HEK293 (cell line): ENCODE data around the gene ATG4B.

ENCODE experiments used
- CTCF ChIA-PET: fragments of 350-600 bp; formaldehyde crosslinking; extraction: SDS; loops from one replicate; lab custom pipeline; 2021; ENCODE audit warnings: antibody characterized with exemption; lab: Yijun Ruan, JAX
- POLR2A ChIA-PET: fragments of 300-600 bp; formaldehyde crosslinking; extraction: SDS; loops from one replicate; lab custom pipeline; 2020; ENCODE audit warnings: antibody characterized with exemption, inconsistent platforms; lab: Yijun Ruan, JAX
- H3K27ac ChIP-seq: fragments of 200-500 bp; sonication (Bioruptor generic); 2 replicates; pipeline ENCODE4 v1.5.1; 2014; ENCODE audit warnings: low read depth, low read length, control low read depth, inconsistent platforms; ENCODE audit errors: extremely low read depth
- H3K36me3 ChIP-seq, 2 experiments: fragments of 200-500 bp in 1 of 2; sonication (Bioruptor generic) in 1 of 2; 1 replicate in 1 of 2; 2 replicates in 1 of 2; pipeline ENCODE4 v1.5.1; 2014 to 2017; ENCODE audit warnings: inconsistent platforms in 2 of 2, low read length in 2 of 2; ENCODE audit not compliant: control insufficient read depth in 2 of 2, insufficient read depth in 1 of 2
- H3K4me1 ChIP-seq: fragments of 200-500 bp; sonication (Bioruptor generic); 2 replicates; pipeline ENCODE4 v1.5.1; 2014; ENCODE audit warnings: mild to moderate bottlenecking, low read length, inconsistent platforms; ENCODE audit not compliant: control insufficient read depth, insufficient read depth
- H3K4me3 ChIP-seq: 2 replicates; pipeline ENCODE4 v1.5.1; 2011; ENCODE audit warnings: low read depth, mild to moderate bottlenecking, control low read depth, low read length, moderate library complexity
- H3K9me3 ChIP-seq: fragments of 200-500 bp; sonication (Bioruptor generic); 2 replicates; pipeline ENCODE4 v1.5.1; 2014; ENCODE audit warnings: low read depth, low read length, inconsistent platforms; ENCODE audit not compliant: control insufficient read depth, insufficient read depth
- MEIS1 ChIP-seq: sonication (generic); formaldehyde crosslinking; IDR thresholded peaks from 2 replicates; pipeline ENCODE4 v1.8.1; 2022; ENCODE audit warnings: missing genetic modification reagents, mild to moderate bottlenecking, borderline replicate concordance
- ZEB2 ChIP-seq: fragments of 450-650 bp; formaldehyde crosslinking; IDR thresholded peaks from 2 replicates; pipeline ENCODE4 v1.5.1; 2016; ENCODE audit warnings: missing biosample characterization, missing genetic modification characterization
- ZNF10 ChIP-seq: fragments of 450-650 bp; formaldehyde crosslinking; IDR thresholded peaks from 2 replicates; pipeline ENCODE4 v1.5.1; 2017; ENCODE audit warnings: missing biosample characterization, missing genetic modification characterization
- ZNF132 ChIP-seq: fragments of 450-650 bp; formaldehyde crosslinking; IDR thresholded peaks from 2 replicates; pipeline ENCODE4 v1.5.1; 2017; ENCODE audit warnings: missing biosample characterization, missing genetic modification characterization, borderline replicate concordance
- ZNF175 ChIP-seq: fragments of 450-650 bp; formaldehyde crosslinking; IDR thresholded peaks from 2 replicates; pipeline ENCODE4 v1.5.1; 2016; ENCODE audit warnings: missing biosample characterization, missing genetic modification characterization
- ZNF214 ChIP-seq: fragments of 450-650 bp; formaldehyde crosslinking; IDR thresholded peaks from 2 replicates; pipeline ENCODE4 v1.5.1; 2017; ENCODE audit warnings: missing biosample characterization, mild to moderate bottlenecking, missing genetic modification characterization, borderline replicate concordance
- ZNF274 ChIP-seq, 2 experiments: fragments of 200-500 bp in 1 of 2; fragments of 450-650 bp in 1 of 2; sonication (Bioruptor generic) in 1 of 2; formaldehyde crosslinking in 1 of 2; IDR thresholded peaks; 2 replicates each; pipeline versions ENCODE4 v1.5.1 to v1.6.1; 2014 to 2016; ENCODE audit warnings: borderline replicate concordance in 1 of 2, inconsistent platforms in 1 of 2, low read length in 1 of 2, missing biosample characterization in 1 of 2, missing genetic modification characterization in 1 of 2
- ZNF391 ChIP-seq: fragments of 450-650 bp; formaldehyde crosslinking; IDR thresholded peaks from 2 replicates; pipeline ENCODE4 v1.5.1; 2016; ENCODE audit warnings: low read depth, missing biosample characterization, missing genetic modification characterization, borderline replicate concordance
- ZNF76 ChIP-seq: fragments of 450-650 bp; formaldehyde crosslinking; IDR thresholded peaks from 2 replicates; pipeline ENCODE4; 2016; ENCODE audit warnings: low read depth, missing biosample characterization, missing genetic modification characterization, borderline replicate concordance
- ZNF776 ChIP-seq: fragments of 450-650 bp; formaldehyde crosslinking; IDR thresholded peaks from 2 replicates; pipeline ENCODE4 v1.5.0; 2017; ENCODE audit warnings: missing biosample characterization, missing genetic modification characterization, borderline replicate concordance
- ZSCAN23 ChIP-seq: fragments of 450-650 bp; formaldehyde crosslinking; IDR thresholded peaks from 2 replicates; pipeline ENCODE4 v1.5.1; 2016; ENCODE audit warnings: missing biosample characterization, missing genetic modification characterization
- TF ChIP-seq, protein P1 (sequence below): fragments of 450-650 bp; formaldehyde crosslinking; IDR thresholded peaks from 2 replicates; pipeline ENCODE4 v1.5.1; 2016; ENCODE audit warnings: missing biosample characterization, missing genetic modification characterization, borderline replicate concordance
- TF ChIP-seq, protein P2 (sequence below): fragments of 450-650 bp; formaldehyde crosslinking; IDR thresholded peaks from 2 replicates; pipeline ENCODE4 v1.5.1; 2016; ENCODE audit warnings: missing biosample characterization, missing genetic modification characterization, borderline replicate concordance

ATG4B gene

GRCh38 chr2:241665731-241666440, 28.4 kb downstream of the ATG4B start:
- Histone ChIP-seq H3K4me3 (no peak overlapping the region), H3K36me3 (peaks cover 0 to 58% of the 10 kb centered on the region in 2 experiments; a peak in 2 of 3 replicates), H3K27ac (no peak overlapping the region), H3K4me1 (no peaks in the 10 kb centered on the region; the same call in 1 of the 2 replicates), H3K9me3 (no peaks in the 10 kb centered on the region)
- POLR2A ChIA-PET = interaction anchor here (1.5 kb wide), 1 partner anchor 21 kb away, joined by 4 read pairs; the partner anchor contains the start of gene DTYMK
- TF ChIP-seq ZNF214 (tag by site-specific recombination) (no peak), ZNF175 (tag by site-specific recombination) (no peak), ZNF132 (tag by site-specific recombination) (no peak), ZEB2 (tag by site-specific recombination) (peak; percentile 41; the same call in 1 of the 2 replicates), ZSCAN23 (tag by site-specific recombination) (no peak), MEIS1 (CRISPR knock-in tag) (no peak), ZNF274 (IDR thresholded peaks at IDR 0.05; ENCODE audit: low read length) (no peak), ZNF274 (tag by site-specific recombination; IDR thresholded peaks at IDR 0.05; ENCODE audit: borderline replicate concordance) (no peak)
- TF ChIP-seq, protein P1, sequence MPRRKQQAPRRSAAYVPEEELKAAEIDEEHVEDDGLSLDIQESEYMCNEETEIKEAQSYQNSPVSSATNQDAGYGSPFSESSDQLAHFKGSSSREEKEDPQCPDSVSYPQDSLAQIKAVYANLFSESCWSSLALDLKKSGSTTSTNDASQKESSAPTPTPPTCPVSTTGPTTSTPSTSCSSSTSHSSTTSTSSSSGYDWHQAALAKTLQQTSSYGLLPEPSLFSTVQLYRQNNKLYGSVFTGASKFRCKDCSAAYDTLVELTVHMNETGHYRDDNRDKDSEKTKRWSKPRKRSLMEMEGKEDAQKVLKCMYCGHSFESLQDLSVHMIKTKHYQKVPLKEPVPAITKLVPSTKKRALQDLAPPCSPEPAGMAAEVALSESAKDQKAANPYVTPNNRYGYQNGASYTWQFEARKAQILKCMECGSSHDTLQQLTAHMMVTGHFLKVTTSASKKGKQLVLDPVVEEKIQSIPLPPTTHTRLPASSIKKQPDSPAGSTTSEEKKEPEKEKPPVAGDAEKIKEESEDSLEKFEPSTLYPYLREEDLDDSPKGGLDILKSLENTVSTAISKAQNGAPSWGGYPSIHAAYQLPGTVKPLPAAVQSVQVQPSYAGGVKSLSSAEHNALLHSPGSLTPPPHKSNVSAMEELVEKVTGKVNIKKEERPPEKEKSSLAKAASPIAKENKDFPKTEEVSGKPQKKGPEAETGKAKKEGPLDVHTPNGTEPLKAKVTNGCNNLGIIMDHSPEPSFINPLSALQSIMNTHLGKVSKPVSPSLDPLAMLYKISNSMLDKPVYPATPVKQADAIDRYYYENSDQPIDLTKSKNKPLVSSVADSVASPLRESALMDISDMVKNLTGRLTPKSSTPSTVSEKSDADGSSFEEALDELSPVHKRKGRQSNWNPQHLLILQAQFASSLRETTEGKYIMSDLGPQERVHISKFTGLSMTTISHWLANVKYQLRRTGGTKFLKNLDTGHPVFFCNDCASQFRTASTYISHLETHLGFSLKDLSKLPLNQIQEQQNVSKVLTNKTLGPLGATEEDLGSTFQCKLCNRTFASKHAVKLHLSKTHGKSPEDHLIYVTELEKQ = peak; percentile 58; the same call in 1 of the 2 replicates
- TF ChIP-seq, protein P2, sequence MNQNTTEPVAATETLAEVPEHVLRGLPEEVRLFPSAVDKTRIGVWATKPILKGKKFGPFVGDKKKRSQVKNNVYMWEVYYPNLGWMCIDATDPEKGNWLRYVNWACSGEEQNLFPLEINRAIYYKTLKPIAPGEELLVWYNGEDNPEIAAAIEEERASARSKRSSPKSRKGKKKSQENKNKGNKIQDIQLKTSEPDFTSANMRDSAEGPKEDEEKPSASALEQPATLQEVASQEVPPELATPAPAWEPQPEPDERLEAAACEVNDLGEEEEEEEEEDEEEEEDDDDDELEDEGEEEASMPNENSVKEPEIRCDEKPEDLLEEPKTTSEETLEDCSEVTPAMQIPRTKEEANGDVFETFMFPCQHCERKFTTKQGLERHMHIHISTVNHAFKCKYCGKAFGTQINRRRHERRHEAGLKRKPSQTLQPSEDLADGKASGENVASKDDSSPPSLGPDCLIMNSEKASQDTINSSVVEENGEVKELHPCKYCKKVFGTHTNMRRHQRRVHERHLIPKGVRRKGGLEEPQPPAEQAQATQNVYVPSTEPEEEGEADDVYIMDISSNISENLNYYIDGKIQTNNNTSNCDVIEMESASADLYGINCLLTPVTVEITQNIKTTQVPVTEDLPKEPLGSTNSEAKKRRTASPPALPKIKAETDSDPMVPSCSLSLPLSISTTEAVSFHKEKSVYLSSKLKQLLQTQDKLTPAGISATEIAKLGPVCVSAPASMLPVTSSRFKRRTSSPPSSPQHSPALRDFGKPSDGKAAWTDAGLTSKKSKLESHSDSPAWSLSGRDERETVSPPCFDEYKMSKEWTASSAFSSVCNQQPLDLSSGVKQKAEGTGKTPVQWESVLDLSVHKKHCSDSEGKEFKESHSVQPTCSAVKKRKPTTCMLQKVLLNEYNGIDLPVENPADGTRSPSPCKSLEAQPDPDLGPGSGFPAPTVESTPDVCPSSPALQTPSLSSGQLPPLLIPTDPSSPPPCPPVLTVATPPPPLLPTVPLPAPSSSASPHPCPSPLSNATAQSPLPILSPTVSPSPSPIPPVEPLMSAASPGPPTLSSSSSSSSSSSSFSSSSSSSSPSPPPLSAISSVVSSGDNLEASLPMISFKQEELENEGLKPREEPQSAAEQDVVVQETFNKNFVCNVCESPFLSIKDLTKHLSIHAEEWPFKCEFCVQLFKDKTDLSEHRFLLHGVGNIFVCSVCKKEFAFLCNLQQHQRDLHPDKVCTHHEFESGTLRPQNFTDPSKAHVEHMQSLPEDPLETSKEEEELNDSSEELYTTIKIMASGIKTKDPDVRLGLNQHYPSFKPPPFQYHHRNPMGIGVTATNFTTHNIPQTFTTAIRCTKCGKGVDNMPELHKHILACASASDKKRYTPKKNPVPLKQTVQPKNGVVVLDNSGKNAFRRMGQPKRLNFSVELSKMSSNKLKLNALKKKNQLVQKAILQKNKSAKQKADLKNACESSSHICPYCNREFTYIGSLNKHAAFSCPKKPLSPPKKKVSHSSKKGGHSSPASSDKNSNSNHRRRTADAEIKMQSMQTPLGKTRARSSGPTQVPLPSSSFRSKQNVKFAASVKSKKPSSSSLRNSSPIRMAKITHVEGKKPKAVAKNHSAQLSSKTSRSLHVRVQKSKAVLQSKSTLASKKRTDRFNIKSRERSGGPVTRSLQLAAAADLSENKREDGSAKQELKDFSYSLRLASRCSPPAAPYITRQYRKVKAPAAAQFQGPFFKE (tag by site-specific recombination) = no peak
- CTCF ChIA-PET = interaction anchor here (0.8 to 2.2 kb wide), 5 partner anchors 13 to 434 kb away, joined by 3 to 15 read pairs (median 4); no protein-coding TSS in a partner anchor

DNA sequence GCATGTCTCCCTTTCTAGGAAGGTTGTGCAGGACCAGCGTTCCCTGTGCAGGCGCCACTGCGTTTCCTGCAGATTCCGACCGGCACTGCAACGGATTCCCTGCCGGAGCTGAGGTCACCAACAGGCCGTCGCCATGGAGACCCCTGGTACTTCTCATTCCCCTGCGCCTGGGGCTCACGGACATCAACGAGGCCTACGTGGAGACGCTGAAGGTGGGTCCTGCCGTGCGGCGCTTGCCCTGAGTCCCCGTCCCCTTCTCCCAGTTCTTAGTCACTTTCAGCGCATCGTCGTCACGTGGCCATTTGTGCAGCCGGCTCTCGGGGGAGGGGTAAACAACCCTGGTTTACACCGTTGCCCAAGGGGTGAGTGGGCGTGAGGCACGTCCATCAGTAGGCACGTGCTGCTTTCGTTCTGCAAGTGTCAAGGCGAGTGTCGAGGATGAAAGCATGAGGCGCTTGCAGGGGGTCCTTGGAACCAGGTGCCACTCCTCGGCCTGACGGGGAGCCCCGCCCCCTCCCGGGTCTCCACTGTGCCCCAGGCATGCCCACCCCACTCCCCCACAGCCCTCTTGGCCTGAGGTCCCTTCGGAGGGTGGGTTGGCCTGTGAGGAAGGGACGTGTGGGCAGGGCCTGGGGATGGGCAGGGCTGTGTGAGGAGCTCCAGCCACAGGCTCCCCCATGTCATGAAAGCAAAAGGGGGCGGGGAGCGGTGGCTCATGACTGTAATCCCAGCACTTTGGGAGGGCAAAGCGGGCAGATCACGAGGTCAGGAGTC, 29.3 kb downstream of the ATG4B start:
- ChIA-PET POLR2A (interaction anchor here (0.6 kb wide), 1 partner anchor 1776 kb away, joined by 6 read pairs; no protein-coding TSS in a partner anchor), CTCF (no interaction called here)
- no peaks in the 10 kb centered on the region for H3K9me3 ChIP-seq
- H3K27ac ChIP-seq = no peak overlapping the region
- H3K4me3 ChIP-seq = no peak overlapping the region
- TF ChIP-seq ZNF76 = no peak
- no peak for TF ChIP-seq ZNF10 (tag by site-specific recombination)
- TF ChIP-seq ZNF391 (tag by site-specific recombination) = no peak
- no peak for TF ChIP-seq ZNF776 (tag by site-specific recombination)
- peaks cover 0 to 58% of the 10 kb centered on the region in 2 experiments; a peak in 2 of 3 replicates for H3K36me3 ChIP-seq
- no peaks in the 10 kb centered on the region; the same call in 1 of the 2 replicates for H3K4me1 ChIP-seq
